IMR-90 (cell line): ENCODE results near the gene GLCCI1.

Experiments used
- BHLHE40 ChIP-seq: fragments of 150-350 bp; IDR thresholded peaks from 2 replicates; pipeline ENCODE4 v1.6.1; 2016; ENCODE audit warnings: mild to moderate bottlenecking, low read depth, low read length
- CEBPB ChIP-seq: IDR thresholded peaks from 2 replicates; pipeline ENCODE4 v1.6.1; 2012; ENCODE audit warnings: low read depth, low read length, improper control_type of control experiment
- CTCF ChIP-seq: conservative IDR thresholded peaks from 2 replicates; pipeline ENCODE4 v1.5.1; 2012; ENCODE audit warnings: mild to moderate bottlenecking, low read depth, low read length, improper control_type of control experiment
- MAFK ChIP-seq: IDR thresholded peaks from 2 replicates; pipeline ENCODE4 v1.6.1; 2012; ENCODE audit warnings: low read depth, low read length, improper control_type of control experiment
- POLR2A ChIP-seq: IDR thresholded peaks from 2 replicates; pipeline ENCODE4 v1.6.1; 2012; ENCODE audit warnings: mild to moderate bottlenecking, low read depth, low read length
- RAD21 ChIP-seq: IDR thresholded peaks from 2 replicates; pipeline ENCODE4 v1.6.1; 2012; ENCODE audit warnings: low read length, improper control_type of control experiment
- RCOR1 ChIP-seq: IDR thresholded peaks from 2 replicates; pipeline ENCODE4 v1.6.1; 2012; ENCODE audit warnings: mild to moderate bottlenecking, low read length, improper control_type of control experiment; ENCODE audit not compliant: insufficient replicate concordance
- SMC3 ChIP-seq: fragments of 150-350 bp; IDR thresholded peaks from 2 replicates; pipeline ENCODE4 v1.6.1; 2016; ENCODE audit warnings: low read depth, mild to moderate bottlenecking, antibody characterized with exemption, low read length, moderate library complexity

DNA sequence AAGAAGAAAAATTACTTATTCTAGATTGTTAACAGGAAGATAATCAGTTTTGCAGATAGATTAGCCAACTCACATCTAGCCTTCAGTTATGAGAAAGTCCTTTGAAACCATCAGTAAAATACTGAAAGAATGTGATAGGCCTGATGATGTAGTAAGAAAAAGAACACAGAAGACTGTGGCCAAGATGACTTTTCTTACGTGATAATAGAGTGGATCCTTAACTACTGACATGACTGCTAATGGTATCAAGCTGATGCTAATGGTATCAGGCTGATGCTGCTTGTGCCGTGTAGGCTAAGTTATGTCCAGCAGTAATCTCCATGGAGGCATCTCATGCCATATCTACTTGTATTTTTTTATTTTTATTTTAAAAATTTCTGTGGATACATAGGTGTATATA is 114.2 kb downstream of the GLCCI1 start:
- TF ChIP-seq CTCF (no peak), SMC3 (no peak), BHLHE40 (no peak), CEBPB (no peak), POLR2A (no peak), MAFK (no peak), RAD21 (no peak), RCOR1 (no peak)
